CD4-positive, alpha-beta T cell treated with Interleukin-1 beta for 1 hour (primary cell): ENCODE measurements around the gene CNKSR3.

Experiments
- DNase-seq, 2 donors: peaks; one replicate each; pipeline ENCODE4 v3.0.0-alpha.2; 2020 to 2022

CNKSR3 gene

DNA sequence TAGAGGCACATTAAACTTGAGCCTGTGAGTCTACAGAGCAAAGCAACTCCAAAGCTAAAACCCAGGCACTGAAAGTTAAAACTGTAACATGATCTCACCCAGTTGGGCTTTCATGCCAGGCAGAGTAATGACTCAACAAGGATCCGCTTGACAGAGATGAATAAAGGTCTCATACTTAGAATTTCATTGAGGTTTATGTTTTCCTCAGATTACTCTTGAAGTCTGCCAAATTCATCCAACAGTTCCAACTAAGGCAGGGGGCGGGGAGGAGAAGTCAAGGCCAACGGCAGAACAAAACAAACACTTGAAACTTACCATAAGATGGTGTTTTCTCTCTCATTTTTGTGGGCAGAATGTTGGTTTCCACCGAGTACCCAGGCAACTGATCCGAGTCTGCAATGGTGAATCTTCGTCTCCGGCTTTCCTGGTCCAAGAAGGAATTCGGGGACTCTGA, 99.8 kb downstream of the CNKSR3 start:
- DNase-seq = no peak

DNA sequence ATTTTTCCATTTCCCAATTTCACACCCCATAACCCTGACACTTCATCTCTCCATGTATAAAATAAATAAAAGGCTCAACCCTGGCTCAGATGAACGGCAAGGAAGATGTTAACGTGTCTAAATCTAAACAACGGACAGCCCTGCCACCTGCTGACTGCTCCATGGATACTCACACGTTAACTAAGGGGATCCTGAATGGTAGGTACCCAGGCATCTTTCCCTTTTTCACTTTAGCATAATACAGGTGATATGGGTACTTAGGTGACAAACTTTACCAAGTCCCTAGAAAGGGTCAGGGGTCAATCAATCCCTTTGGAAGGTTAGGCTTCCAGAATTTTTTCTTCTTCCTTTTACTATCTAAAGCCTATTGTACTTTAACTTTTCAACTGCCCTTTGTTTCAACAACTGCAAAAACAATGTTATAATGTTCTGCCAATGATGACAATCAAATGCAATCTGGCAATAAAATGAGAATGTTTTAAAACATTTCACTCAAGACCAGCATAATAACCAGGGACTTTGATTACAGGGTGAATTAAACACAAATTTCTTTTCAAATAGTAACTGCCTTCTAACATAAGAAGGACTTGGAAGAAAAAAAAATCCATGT, 101.5 kb downstream of the CNKSR3 start:
- no peak for DNase-seq

DNA sequence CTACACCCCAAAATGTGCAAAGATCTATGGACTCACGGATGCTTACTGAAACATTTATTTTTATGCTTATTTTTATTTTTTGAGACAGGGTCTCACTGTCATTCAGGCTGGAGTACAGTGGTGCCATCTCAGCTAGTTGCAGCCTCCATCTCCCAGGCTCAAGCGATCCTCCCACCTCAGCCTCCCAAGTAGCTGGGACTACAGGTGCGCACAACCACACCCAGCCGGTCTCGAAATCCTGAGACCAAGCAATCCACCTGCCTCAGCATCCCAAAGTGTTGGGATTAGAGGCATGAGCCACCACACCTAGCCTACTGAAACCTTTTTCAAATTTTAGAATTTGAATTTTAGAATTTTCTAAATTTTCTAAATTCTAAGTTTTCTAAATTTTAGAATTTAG, 103.0 kb downstream of the CNKSR3 start:
- DNase-seq = no peak

GRCh38 chr6:154406869-154407268, 103.6 kb downstream of the CNKSR3 start:
- DNase-seq = no peak

- DNase-seq = no peak
Measured at GRCh38 chr6:154406301-154406700, 104.2 kb downstream of the CNKSR3 start.

DNA sequence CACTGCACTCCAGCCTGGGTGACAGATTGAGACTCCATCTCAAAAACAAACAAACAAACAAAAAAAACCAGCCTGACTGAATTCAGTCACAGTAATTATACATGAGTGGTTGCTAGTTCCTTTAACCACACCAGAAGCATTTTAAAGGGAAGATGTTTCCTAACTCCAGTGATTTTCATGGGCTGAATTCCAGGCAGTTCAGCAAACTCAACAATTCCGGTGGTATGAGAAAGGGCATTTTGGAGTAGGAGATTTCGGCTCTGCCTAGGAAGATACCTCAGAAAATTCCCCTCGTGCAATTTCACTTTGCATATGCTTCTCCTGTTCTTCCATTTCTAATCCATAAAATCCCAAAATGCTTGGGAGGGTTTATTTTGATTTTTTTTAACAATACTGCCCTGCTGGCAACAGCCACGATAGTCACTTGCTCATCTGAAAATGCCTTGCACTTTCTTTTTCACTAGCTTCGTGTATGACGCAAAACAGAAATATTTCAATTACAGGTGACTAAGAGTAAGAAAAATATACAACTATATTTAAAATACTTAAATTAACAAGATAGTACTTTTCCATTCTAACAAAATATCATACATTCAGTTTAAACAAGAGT, 105.6 kb downstream of the CNKSR3 start:
- DNase-seq = no peak

DNA sequence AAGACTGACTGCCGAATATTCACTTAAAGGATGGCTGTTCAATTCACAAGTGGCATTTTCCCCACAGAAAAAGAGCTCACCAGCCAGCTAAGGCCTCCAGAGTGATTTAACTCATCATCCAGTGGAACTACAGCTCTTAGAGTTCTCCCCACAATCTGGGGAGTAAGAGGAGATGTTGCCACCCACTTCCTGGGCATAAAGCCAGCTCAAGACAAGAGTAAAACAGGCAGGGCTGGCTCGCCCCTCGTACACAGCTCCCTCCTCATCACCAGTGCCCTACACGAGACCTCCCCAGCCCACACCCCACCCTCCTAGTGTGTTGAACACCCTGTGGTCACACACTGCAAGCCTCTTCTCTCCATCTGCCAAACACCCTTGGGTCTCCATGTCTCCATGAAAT, 106.7 kb downstream of the CNKSR3 start:
- no peak for DNase-seq

DNA sequence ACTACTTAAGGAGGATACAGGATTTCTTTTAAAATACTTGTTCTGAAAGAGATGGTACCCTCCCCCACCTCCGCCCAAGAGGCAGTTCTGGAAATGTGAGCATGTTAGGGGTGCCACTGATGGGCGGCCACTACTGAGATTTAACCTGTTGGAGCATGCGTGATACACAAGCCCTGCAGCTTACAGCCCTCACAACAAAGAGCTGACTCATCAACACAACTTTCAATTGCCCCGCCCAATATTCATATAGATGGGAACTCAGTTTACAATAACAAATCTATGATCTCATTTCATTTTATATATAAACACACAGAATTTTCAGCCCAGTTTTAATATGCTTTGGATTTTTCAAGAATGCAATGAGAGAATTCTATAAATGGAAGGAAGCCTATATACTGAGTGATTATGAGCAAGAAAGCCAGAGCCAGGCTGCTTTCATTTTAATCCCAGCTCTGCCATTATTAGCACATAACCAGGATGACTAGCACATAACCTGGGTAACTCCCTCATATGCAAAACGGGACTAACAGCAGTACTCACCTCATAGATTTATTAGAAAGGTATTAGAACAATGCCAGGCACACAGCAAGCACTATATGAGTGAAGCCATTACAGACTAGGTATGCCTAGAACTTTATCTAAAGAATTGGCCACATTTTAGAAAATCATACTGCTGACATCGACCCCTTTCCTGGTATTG, 108.3 kb downstream of the CNKSR3 start:
- no peak for DNase-seq

GRCh38 chr6:154399097-154399496, 111.4 kb downstream of the CNKSR3 start:
- DNase-seq = no peak

DNA sequence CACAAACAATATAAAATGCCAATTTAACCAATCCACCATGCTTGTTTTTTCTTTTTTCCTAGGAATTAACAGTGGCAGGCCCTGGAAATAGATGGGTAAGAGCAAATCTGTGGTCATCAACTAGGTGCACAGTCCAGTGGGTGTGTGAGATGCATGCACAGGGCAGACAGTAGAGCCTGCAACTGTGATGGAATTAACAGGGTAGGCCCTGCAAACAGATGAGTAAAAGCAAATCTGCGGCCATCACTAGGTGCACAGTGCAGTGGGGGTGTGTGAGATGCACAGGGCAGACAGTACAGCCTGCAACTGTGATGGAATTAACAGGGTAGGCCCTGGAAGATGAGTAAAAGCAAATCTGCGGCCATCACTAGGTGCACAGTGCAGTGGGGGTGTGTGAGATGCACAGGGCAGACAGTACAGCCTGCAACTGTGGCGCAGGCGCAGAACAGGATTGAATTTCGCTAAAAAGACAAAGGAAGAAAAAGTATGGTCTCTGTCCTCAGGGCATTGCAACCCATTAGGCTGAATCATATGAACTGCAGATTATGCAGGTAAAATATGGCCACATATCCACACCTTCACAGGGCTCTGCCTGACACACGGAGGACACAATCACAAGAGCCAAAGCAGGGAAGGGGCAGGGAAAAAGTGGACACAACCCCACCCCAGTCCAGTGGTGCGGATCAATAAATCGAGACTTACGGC, 112.8 kb downstream of the CNKSR3 start:
- DNase-seq = no peak

- no peak for DNase-seq
Measured at GRCh38 chr6:154395878-154396277, 114.6 kb downstream of the CNKSR3 start.

DNA sequence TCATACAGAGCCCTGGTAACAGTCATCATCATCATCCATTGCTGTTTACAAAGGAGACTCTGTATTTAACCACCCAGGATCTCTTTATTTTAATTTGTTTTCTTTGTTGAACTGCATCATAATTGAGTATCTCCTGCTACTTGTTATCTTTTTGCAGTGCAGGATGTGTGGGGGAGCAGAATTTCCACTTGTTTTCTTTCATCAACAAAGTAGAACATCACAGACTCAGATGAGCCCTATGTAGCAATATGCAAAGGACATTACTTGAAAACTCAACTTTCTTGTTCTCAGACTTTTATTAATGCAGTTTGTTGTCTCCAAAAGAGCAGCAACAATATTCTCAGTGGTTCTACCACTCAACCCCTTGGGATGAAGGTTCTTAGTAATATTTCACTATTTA, 115.2 kb downstream of the CNKSR3 start:
- no peak for DNase-seq

DNA sequence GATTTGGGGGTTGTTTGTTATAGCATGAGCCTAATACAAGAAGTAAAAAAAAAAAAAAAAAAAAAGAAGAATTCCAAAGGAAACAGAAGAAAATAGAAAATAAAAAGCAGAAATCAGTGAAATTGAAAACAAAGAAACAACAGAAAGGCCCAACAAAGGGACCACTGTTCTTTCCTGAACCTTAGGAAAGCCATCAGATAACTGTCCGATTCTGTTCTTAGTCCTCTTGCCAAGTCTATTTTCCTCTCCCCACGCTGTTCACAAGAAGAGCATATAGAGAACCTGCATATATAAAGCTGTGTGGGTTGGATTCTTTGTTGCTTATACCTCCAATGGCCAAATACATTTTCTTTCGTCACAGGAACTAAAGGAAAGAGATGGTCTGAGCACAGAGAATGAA, 115.9 kb downstream of the CNKSR3 start:
- no peak for DNase-seq

GRCh38 chr6:154390034-154390433, 120.5 kb downstream of the CNKSR3 start:
- DNase-seq = no peak

- no peak for DNase-seq
Measured at GRCh38 chr6:154388803-154389202, 121.7 kb downstream of the CNKSR3 start.

DNA sequence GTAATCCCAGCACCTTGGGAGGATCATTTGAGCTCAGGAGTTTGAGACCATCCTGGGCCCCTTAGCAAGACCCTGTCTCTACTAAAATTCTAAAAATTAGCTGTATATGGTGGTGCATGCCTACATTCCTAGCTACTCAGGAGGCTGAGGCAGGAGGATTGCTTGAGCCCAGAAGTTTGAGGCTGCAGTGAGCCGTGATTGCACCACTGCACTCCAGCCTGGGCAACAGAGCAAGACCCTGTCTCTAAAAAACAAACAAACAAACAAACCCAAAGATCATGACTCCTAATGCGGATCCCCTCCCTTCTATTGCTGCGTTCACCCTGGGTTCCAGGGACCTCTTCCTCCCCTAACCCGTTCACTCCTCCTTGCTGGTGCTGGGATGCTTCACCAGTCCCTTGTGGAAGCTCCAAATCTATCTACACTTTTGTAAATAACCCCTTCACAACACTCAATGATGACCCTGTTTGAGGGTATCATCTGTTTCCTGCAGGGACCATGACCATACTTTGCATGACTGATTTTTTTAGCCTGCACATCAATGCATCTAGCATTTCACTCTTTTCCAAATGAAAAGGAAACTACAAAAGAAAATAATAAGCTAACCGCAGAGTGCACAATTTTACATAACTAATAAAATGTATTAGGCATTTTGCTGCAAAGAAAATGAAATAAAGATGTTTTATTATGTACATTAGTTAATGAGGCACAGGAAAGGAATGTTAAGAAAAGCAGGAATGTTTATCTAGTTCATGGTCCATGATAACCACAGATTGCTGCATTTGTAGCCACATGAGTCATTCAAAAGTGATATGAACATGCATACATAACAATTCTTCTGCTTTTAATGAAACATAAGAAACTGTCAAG, 123.4 kb downstream of the CNKSR3 start:
- no peak for DNase-seq

DNA sequence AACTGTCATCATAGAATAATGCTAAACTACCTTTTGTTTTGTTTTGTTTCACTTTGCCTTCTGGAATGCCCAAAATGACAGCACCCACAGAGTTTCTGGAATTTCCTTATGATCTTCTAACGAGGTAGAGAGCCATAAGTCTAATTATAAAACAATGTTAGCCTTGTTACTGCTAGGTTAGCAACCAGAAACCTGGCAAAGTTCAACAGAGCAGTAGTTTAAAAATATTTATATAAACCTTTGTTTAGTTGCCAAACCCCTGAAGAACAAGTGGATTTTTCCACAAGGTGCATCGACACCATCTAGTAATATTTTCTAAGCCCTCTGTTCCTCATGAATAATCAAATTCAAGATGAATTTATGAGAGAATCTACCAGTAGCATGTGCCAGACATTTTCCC, 126.3 kb downstream of the CNKSR3 start:
- DNase-seq = no peak

GRCh38 chr6:154383273-154383672, 127.2 kb downstream of the CNKSR3 start:
- DNase-seq = no peak

- DNase-seq = no peak
Measured at GRCh38 chr6:154382740-154383139, 127.7 kb downstream of the CNKSR3 start.

DNA sequence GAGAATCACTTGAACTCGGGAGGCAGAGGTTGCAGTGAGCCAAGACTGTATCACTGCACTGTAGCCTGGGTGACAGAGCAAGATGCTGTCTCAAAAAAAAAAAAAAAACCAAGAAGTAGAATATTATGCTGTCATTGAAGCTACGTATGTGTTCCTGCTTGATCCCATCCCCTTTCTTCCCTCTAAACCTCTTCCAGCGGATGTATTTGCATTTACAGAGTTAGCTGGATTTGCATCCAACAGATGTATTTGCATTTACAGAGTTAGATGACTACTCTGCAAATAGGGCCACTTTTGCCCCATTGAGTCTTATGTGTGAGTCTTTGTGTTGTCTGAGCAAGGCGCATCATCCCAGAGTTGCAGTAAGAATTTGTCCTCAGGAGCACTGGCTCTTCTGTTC, 128.9 kb downstream of the CNKSR3 start:
- no peak for DNase-seq

DNA sequence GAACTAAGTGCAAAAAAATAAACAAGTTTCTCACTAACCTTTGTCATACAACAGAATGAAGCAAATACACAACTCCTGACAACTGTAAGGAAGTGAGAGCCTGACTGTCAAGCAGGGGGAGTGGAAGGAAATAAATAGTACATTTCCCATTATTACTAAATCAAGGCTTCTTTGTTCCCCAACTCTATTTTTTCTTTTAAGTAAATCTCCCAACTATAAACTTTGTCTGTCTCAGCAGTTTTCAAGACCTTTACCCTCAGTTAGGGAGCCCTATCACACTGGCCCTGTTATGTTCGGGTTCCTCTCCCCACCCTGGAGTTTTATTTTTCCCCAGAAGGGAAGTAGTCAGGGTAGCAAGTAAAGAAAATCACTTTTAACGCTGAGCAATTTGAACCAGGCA, 129.7 kb downstream of the CNKSR3 start:
- no peak for DNase-seq

DNA sequence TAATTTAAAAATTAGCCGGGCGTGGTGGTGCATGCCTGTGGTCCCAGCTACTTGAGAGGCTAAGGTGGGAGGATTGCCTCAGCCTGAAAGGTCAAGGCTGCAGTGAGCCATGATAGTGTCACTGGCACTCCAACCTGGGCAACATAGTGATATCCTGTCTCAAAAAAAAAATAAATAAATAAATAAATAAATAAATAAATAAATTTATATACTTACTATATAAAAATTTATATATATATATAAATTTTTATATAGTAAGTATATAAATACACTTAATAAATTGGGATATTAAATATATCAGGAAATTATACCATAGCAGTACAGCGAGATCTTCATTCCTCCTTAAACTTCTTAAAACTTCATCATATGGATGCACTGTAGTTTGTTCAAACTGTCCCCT, 130.9 kb downstream of the CNKSR3 start:
- no peak for DNase-seq

DNA sequence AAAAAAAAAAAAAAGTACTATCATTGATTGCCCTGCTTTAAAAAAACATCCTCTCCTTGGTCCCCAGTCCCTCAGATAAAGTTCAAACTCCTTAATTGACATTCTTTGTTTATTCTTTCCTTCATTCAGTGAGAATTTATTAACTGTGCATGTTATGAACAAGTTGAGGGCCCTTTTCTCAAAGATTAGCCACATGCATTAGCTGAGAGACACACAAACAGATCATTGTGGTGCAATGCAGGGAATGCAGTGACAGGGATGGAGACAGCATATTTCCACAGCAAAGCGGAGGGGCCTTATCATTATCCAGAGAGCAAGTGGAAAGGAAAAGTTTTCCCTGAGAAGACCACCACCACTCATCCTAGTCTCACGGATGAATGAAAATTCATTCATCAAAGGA, 132.0 kb downstream of the CNKSR3 start:
- DNase-seq = no peak
